K562 (cell line): ENCODE measurements around the gene PNRC2. TPM values are rescaled to one million over a fixed set of nuclear protein-coding genes. Genes with fewer than 3 reads are reported as not detected.

ENCODE experiments used
- CCNT2 ChIP-seq: IDR thresholded peaks from 2 replicates; pipeline ENCODE4 v1.6.1; 2011; ENCODE audit warnings: borderline replicate concordance, low read depth, mild to moderate bottlenecking, moderate library complexity, mixed read lengths, low read length; ENCODE audit not compliant: insufficient read length; ENCODE audit errors: extremely low read depth
- CEBPB ChIP-seq: fragments of 450-650 bp; IDR thresholded peaks from 2 replicates; pipeline ENCODE4 v1.6.1; 2016; ENCODE audit warnings: missing genetic modification characterization, missing compliant biosample characterization
- DNMT1 ChIP-seq: fragments of 450-650 bp; IDR thresholded peaks from 2 replicates; pipeline ENCODE4 v1.6.1; 2016; ENCODE audit warnings: antibody characterized with exemption, mild to moderate bottlenecking
- KAT8 ChIP-seq: fragments of 450-650 bp; IDR thresholded peaks from 2 replicates; pipeline ENCODE4 v1.6.1; 2016; ENCODE audit warnings: low read depth, mild to moderate bottlenecking
- MEF2D ChIP-seq: conservative IDR thresholded peaks from 2 replicates; pipeline ENCODE4 v1.6.1; 2016; ENCODE audit warnings: low read depth, missing genetic modification characterization, missing compliant biosample characterization
- NFRKB ChIP-seq: fragments of 450-650 bp; IDR thresholded peaks from 2 replicates; pipeline ENCODE4 v1.6.1; 2016; ENCODE audit warnings: low read depth
- NFYB ChIP-seq: IDR thresholded peaks from 2 replicates; pipeline ENCODE4 v1.6.1; 2011; ENCODE audit warnings: mild to moderate bottlenecking, moderate library complexity; ENCODE audit not compliant: insufficient read length; ENCODE audit errors: extremely low read depth
- POLR2H ChIP-seq: IDR thresholded peaks from 2 replicates; pipeline ENCODE4 v1.6.1; 2016; ENCODE audit warnings: missing genetic modification characterization, low read depth, mild to moderate bottlenecking, control low read depth, missing compliant biosample characterization, moderate library complexity
- RHOXF2B ChIP-seq: fragments of 250-450 bp; sonication (Bioruptor Pico); conservative IDR thresholded peaks from 2 replicates; pipeline ENCODE4 v1.5.1; 2021
- SETDB1 ChIP-seq: IDR thresholded peaks from one replicate; pipeline ENCODE4 v1.6.1; 2012; ENCODE audit warnings: low read length, control low read depth, inconsistent platforms
- SMAD4 ChIP-seq: fragments of 250-450 bp; sonication (Bioruptor Pico); conservative IDR thresholded peaks from 2 replicates; pipeline ENCODE4 v1.8.0; 2021; ENCODE audit warnings: inconsistent platforms, mild to moderate bottlenecking, moderate library complexity
- TAL1 ChIP-seq: fragments of 450-650 bp; IDR thresholded peaks from 2 replicates; pipeline ENCODE4 v1.6.1; 2016; ENCODE audit warnings: mild to moderate bottlenecking
- TOE1 ChIP-seq, 2 experiments: fragments of 450-650 bp in 1 of 2; sonication (generic) in 1 of 2; formaldehyde crosslinking in 1 of 2; IDR thresholded peaks; 2 replicates each; pipeline versions ENCODE4 v1.7.1 to v1.8.0; 2016 to 2022; ENCODE audit warnings: borderline replicate concordance in 2 of 2, mild to moderate bottlenecking in 2 of 2, antibody characterized with exemption in 1 of 2, inconsistent platforms in 1 of 2, low read depth in 1 of 2, missing genetic modification reagents in 1 of 2, moderate library complexity in 1 of 2
- ZNF143 ChIP-seq: sonication (generic); formaldehyde crosslinking; IDR thresholded peaks from 2 replicates; pipeline ENCODE4 v1.9.0; 2022; ENCODE audit warnings: mild to moderate bottlenecking, missing genetic modification reagents
- ZNF23 ChIP-seq: fragments of 250-450 bp; sonication (Bioruptor Pico); IDR thresholded peaks from 2 replicates; pipeline ENCODE4 v1.4.0; 2020; ENCODE audit warnings: mild to moderate bottlenecking
- polyA plus RNA-seq, 8 experiments: library from polyadenylated mRNA; depleted of rRNA in 4 of 8; stranded (reverse) in 5 of 8; unstranded in 3 of 8; fragments of >200 nt; fragmentation: Nextera tagmentation in 2 of 8; fragmentation: Illumina TruSeq in 1 of 8; extraction: Ambion mirVana in 2 of 8; extraction: Trizol in 1 of 8; gene quantifications; 2 replicates each; pipeline versions ENCODE4 v1.2.1 to v1.2.3, GENCODE V29; 2011 to 2014; ENCODE audit warnings: inconsistent platforms in 1 of 8, missing spikeins in 1 of 8
- total RNA-seq, 7 experiments: library from RNA; depleted of rRNA in 6 of 7; stranded (reverse); fragments of >200 nt in 6 of 7; fragmentation: Illumina TruSeq in 2 of 7; extraction: Trizol in 2 of 7; gene quantifications; 2 replicates each; pipeline versions ENCODE4 v1.2.1 to v1.2.3, GENCODE V29; 2011 to 2021; ENCODE audit warnings: low replicate concordance in 1 of 7
- TF ChIP-seq, protein P1 (sequence below): fragments of 200-800 bp; sonication (Bioruptor generic); IDR thresholded peaks from 2 replicates; pipeline ENCODE4 v1.6.1; 2017; ENCODE audit warnings: missing genetic modification characterization, missing compliant biosample characterization
- TF ChIP-seq, protein P2 (sequence below): fragments of 250-450 bp; sonication (Bioruptor Pico); IDR thresholded peaks from 2 replicates; pipeline ENCODE4 v1.5.0; 2021; ENCODE audit warnings: mild to moderate bottlenecking, moderate library complexity
- TF ChIP-seq, protein P3 (sequence below): sonication (generic); formaldehyde crosslinking; IDR thresholded peaks from 2 replicates; pipeline ENCODE4 v1.8.0; 2023; ENCODE audit warnings: missing genetic modification reagents, mild to moderate bottlenecking, borderline replicate concordance

Gene PNRC2
- total and polyA plus RNA-seq, 9 of the 15 experiments (the other 6 are each of a cell fraction or from before 2014, with no cell fraction given), result 127 to 303 (median 203) TPM

DNA sequence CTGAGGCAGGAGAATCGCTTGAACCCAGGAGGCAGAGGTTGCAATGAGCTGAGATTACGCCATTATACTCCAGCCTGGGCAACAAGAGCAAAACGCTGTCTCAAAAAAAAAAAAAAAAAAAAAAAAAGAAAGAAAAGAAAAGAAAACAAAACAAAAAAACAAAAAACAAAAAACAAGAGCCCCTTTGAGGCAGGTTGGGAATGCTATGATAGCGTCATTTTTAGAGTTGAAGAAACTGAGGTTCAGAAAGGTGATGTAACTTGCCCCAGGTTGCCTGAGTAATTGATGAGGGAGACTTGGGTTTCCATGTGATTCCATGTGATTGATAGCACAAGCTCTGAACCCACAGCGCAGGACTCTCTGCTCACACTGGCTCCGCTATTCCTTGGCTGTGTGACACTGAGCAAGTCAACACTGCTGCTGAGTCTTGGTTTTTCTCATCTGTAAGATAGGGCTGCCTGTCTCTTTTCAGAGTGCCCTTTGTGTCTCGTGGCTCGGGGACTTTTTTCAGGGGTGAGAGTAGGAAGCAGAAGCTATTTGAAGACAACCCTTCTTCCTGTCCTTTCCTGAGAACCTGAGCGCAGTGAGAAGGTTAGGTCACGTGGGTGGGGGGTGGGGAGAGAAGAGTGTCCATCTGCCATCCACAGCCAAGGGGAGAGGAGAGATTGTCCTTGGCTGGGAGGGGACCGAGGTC, 48.9 kb upstream of the PNRC2 start (continued):
- TF ChIP-seq TOE1 (IDR thresholded peaks at IDR 0.05; ENCODE audit: borderline replicate concordance), result peak; percentile 66
- no peak for TF ChIP-seq TOE1 (CRISPR knock-in tag; IDR thresholded peaks at IDR 0.05; ENCODE audit: borderline replicate concordance, low read depth)
- TF ChIP-seq NFYB, result no peak
- TF ChIP-seq CCNT2, result no peak
- no peak for TF ChIP-seq MEF2D (tag)
- no peak for TF ChIP-seq POLR2H (tag)
- TF ChIP-seq, protein P1, sequence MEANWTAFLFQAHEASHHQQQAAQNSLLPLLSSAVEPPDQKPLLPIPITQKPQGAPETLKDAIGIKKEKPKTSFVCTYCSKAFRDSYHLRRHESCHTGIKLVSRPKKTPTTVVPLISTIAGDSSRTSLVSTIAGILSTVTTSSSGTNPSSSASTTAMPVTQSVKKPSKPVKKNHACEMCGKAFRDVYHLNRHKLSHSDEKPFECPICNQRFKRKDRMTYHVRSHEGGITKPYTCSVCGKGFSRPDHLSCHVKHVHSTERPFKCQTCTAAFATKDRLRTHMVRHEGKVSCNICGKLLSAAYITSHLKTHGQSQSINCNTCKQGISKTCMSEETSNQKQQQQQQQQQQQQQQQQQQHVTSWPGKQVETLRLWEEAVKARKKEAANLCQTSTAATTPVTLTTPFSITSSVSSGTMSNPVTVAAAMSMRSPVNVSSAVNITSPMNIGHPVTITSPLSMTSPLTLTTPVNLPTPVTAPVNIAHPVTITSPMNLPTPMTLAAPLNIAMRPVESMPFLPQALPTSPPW (CRISPR knock-in tag), result no peak
- no peak for TF ChIP-seq SMAD4 (CRISPR knock-in tag)
- TF ChIP-seq CEBPB, result no peak
- TF ChIP-seq SETDB1, result no peak
- TF ChIP-seq KAT8, result no peak
- no peak for TF ChIP-seq RHOXF2B (CRISPR knock-in tag)
- TF ChIP-seq ZNF23 (CRISPR knock-in tag), result no peak
- TF ChIP-seq DNMT1, result no peak
- TF ChIP-seq NFRKB, result no peak
- TF ChIP-seq, protein P2, sequence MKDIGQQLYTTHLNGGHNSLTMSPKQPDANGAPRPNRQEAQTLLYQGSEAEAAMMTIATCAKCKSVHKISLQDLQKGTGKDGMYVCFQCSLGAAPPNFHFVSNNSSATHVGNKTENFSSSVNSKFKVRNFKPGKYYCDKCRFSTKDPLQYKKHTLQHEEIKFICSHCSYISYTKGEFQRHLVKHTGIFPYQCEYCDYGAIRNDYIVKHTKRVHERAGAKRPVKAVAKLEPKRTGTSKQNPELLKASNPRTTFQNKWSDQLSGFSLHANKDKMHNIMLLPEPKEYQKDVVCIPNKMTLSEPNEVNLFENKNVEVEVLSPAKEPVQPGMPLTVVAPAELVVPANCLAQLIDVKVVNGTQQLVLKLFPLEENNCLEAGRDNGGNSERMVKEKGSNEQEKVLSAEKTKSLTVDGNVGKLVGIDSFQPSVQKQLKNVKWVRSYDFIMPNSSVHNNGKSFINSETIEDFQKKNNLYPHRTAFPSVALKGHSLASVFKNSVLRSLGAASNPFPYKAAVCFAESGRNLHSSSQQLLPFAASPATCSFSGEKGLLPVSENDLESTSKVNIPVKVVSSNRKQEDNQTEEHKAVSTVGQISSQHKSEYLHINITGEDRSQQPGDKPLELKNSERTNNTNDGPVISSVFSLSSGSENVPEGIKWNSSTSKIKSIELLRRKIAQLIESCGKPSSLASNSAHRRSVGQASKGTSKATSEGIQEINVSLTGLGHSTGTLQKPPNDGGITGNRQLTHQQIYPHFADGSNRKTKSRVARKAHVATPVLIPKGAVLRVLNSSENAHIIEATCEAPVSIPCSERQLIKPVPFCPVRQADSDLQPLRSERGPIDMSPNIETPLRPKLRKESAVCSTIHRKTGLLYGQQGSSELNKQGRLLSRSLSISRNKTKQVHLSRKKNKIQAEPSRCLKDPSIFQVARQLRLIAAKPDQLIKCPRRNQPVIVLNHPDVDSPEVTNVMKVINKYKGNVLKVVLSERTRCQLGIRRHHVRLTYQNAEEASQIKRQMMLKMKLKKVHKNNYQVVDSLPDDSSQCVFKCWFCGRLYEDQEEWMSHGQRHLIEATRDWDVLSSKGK, result no peak
- no peak for TF ChIP-seq ZNF143 (CRISPR knock-in tag)
- no peak for TF ChIP-seq TAL1
- TF ChIP-seq, protein P3, sequence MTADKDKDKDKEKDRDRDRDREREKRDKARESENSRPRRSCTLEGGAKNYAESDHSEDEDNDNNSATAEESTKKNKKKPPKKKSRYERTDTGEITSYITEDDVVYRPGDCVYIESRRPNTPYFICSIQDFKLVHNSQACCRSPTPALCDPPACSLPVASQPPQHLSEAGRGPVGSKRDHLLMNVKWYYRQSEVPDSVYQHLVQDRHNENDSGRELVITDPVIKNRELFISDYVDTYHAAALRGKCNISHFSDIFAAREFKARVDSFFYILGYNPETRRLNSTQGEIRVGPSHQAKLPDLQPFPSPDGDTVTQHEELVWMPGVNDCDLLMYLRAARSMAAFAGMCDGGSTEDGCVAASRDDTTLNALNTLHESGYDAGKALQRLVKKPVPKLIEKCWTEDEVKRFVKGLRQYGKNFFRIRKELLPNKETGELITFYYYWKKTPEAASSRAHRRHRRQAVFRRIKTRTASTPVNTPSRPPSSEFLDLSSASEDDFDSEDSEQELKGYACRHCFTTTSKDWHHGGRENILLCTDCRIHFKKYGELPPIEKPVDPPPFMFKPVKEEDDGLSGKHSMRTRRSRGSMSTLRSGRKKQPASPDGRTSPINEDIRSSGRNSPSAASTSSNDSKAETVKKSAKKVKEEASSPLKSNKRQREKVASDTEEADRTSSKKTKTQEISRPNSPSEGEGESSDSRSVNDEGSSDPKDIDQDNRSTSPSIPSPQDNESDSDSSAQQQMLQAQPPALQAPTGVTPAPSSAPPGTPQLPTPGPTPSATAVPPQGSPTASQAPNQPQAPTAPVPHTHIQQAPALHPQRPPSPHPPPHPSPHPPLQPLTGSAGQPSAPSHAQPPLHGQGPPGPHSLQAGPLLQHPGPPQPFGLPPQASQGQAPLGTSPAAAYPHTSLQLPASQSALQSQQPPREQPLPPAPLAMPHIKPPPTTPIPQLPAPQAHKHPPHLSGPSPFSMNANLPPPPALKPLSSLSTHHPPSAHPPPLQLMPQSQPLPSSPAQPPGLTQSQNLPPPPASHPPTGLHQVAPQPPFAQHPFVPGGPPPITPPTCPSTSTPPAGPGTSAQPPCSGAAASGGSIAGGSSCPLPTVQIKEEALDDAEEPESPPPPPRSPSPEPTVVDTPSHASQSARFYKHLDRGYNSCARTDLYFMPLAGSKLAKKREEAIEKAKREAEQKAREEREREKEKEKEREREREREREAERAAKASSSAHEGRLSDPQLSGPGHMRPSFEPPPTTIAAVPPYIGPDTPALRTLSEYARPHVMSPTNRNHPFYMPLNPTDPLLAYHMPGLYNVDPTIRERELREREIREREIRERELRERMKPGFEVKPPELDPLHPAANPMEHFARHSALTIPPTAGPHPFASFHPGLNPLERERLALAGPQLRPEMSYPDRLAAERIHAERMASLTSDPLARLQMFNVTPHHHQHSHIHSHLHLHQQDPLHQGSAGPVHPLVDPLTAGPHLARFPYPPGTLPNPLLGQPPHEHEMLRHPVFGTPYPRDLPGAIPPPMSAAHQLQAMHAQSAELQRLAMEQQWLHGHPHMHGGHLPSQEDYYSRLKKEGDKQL, result no peak
